OCI-LY7 (cell line): ENCODE results near the gene GLRX5.

Experiments
- CTCF ChIP-seq: fragments of 200-600 bp; sonication (generic); conservative IDR thresholded peaks from 2 replicates; pipeline ENCODE4 v1.5.1; 2014; ENCODE audit warnings: mild to moderate bottlenecking, antibody characterized with exemption, low read length, moderate library complexity, mixed read lengths
- EZH2phosphoT487 ChIP-seq: fragments of 200-600 bp; sonication (generic); IDR thresholded peaks from 2 replicates; pipeline ENCODE4 v1.6.1; 2018; ENCODE audit warnings: low read depth, borderline replicate concordance, mild to moderate bottlenecking, mixed run types, antibody characterized with exemption, low read length, moderate library complexity, mixed read lengths

GRCh38 chr14:95561001-95561412 is 26.2 kb downstream of the GLRX5 start:
- TF ChIP-seq CTCF, result peak; percentile 100
- no peak for TF ChIP-seq EZH2phosphoT487
